ENCODE measurements around the gene PDGFC.

The PDGFC gene

DNA sequence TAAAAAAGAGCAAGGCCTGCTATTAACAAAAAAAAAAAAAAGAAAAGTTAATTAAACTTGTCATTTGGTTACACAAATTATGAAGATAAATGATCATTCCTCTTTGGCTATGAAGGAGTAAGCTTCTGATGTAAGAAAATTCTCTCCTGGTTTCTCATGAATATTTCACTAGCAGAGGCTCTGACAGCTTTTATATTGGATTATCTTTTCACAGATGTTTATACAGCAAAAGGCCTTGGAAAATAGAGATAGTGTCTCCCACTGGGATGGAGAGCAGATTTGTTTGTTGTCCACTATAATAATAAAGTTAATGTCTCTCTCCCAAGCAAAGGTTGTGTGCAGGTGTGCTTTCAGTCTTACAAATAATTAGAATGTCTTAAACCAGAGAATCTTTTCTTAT lies 40.7 kb upstream of the PDGFC start:
- DNase-seq (ENCODE audit: extremely low read depth, low read depth) = no peak
- TF ChIP-seq, protein P1, sequence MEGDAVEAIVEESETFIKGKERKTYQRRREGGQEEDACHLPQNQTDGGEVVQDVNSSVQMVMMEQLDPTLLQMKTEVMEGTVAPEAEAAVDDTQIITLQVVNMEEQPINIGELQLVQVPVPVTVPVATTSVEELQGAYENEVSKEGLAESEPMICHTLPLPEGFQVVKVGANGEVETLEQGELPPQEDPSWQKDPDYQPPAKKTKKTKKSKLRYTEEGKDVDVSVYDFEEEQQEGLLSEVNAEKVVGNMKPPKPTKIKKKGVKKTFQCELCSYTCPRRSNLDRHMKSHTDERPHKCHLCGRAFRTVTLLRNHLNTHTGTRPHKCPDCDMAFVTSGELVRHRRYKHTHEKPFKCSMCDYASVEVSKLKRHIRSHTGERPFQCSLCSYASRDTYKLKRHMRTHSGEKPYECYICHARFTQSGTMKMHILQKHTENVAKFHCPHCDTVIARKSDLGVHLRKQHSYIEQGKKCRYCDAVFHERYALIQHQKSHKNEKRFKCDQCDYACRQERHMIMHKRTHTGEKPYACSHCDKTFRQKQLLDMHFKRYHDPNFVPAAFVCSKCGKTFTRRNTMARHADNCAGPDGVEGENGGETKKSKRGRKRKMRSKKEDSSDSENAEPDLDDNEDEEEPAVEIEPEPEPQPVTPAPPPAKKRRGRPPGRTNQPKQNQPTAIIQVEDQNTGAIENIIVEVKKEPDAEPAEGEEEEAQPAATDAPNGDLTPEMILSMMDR (IDR thresholded peaks at IDR 0.05; ENCODE audit: low read depth, low read length, missing control alignments) = no peak
- no peak overlapping the region for H3K4me3 ChIP-seq (replicated peaks; ENCODE audit: low read depth, low read length)

DNA sequence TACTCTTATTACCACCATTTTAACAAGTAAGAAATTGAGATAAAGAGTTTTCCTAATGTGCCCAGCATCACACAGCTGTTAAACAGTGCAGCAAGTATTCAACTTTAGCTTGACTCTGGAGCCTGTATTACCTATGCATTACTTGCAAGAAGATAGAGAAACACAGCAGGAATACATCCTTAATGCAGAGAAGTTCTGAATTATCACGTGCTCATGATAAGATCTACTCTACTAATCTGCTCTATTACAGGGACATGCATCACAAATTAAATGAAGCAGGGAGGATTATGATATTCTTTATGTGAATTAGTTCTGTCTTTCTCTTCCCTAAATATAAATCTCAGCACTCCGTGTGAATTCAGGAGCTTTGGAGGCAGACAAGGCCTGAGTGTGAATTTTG lies 39.0 kb upstream of the PDGFC start:
- H3K4me3 ChIP-seq (replicated peaks; ENCODE audit: low read depth, low read length) = no peak overlapping the region
- TF ChIP-seq, protein P1 (IDR thresholded peaks at IDR 0.05; ENCODE audit: low read depth, low read length, missing control alignments) = no peak
- DNase-seq (ENCODE audit: extremely low read depth, low read depth) = no peak

DNA sequence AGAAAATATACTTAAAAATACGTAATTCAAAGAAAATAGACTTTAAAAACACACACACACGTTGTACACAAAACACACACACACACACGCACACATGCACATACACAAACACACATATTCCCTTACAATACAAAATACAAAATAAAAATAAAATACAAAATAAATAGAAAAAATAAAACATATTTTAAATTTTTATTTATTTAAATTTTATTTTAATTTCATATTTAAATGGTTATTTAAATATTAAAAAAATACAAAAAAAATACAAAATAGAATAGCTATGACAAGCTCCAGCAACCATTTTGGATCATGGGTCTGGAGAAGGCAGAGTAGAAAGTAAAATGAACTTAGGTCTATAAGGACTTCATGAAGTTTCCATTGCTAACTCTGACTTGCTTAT lies 34.2 kb upstream of the PDGFC start:
- TF ChIP-seq, protein P1 (IDR thresholded peaks at IDR 0.05; ENCODE audit: low read depth, low read length, missing control alignments) = no peak
- no peak for DNase-seq (ENCODE audit: extremely low read depth, low read depth)
- H3K4me3 ChIP-seq (replicated peaks; ENCODE audit: low read depth, low read length) = no peak overlapping the region

DNA sequence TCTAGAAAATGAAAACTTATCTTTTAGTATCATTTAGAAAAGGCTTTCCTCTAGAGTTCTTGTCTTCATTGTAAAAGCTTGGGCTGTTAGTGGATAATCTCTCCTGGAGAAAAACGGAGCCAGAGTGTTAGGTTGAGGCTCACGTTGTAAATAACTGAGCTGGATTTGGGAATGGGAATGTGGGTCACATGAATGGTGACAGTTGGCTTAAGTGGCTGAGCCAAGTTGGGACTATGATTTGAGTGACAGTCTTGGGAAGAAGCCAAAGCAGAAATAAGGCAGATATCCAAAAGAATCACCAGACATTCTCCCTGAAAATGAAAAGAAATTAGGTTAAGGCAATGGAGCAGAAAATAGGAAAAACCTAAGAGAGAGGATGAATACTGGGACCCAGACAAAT lies 33.6 kb upstream of the PDGFC start:
- no peak overlapping the region for H3K4me3 ChIP-seq (replicated peaks; ENCODE audit: low read depth, low read length)
- TF ChIP-seq, protein P1 (IDR thresholded peaks at IDR 0.05; ENCODE audit: low read depth, low read length, missing control alignments) = no peak
- no peak for DNase-seq (ENCODE audit: extremely low read depth, low read depth)

GRCh38 chr4:157004279-157005161 lies 32.9 kb upstream of the PDGFC start:
- DNase-seq (ENCODE audit: extremely low read depth, low read depth) = no peak
- H3K4me3 ChIP-seq (replicated peaks; ENCODE audit: low read depth, low read length) = no peak overlapping the region
- TF ChIP-seq, protein P1 (IDR thresholded peaks at IDR 0.05; ENCODE audit: low read depth, low read length, missing control alignments) = no peak

DNA sequence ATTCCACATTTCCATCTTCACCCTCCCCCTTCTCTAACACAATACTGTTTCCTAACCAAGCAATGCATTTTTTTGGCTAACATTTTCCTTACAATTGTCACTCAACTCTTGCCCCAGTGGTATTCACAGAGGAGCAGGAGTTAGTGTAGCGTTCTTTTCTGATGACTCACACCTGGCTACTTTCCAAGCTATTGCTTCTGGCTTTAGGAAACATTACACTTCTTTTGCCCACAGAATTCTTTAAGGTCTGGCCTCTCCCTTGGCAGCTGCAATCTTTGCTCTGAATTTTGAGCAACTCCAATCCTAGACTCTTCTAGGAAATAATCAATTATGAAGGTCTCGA lies 27.5 kb upstream of the PDGFC start:
- DNase-seq (ENCODE audit: extremely low read depth, low read depth) = peak; percentile 99
- TF ChIP-seq, protein P1 (IDR thresholded peaks at IDR 0.05; ENCODE audit: low read depth, low read length, missing control alignments) = no peak
- H3K4me3 ChIP-seq (replicated peaks; ENCODE audit: low read depth, low read length) = no peak overlapping the region

All from HFF-Myc (cell line).